ENCODE results near the gene LCLAT1.
"Not testable (repeated sequence)": the region's sequence is repeated elsewhere in the genome, so short reads cannot be mapped to it uniquely, and the experiment has no call there.

Gene LCLAT1

GRCh38 chr2:30636311-30636710, 189.3 kb downstream of the LCLAT1 start:
- DNase-seq (ENCODE audit: low read depth in 1 of 2, low spot score in 1 of 2): no peak

- DNase-seq (ENCODE audit: low read depth in 1 of 2, low spot score in 1 of 2): no peak
Observed at GRCh38 chr2:30639836-30640235, 192.8 kb downstream of the LCLAT1 start.

- no peak for DNase-seq (ENCODE audit: low read depth in 1 of 2, low spot score in 1 of 2)
Observed at GRCh38 chr2:30641765-30642345, 194.8 kb downstream of the LCLAT1 start.

GRCh38 chr2:30643013-30643412, 196.0 kb downstream of the LCLAT1 start:
- not testable (repeated sequence) for DNase-seq (ENCODE audit: low read depth in 1 of 2, low spot score in 1 of 2)

- DNase-seq (ENCODE audit: low read depth in 1 of 2, low spot score in 1 of 2): no peak
Observed at GRCh38 chr2:30643674-30644073, 196.6 kb downstream of the LCLAT1 start.

DNA sequence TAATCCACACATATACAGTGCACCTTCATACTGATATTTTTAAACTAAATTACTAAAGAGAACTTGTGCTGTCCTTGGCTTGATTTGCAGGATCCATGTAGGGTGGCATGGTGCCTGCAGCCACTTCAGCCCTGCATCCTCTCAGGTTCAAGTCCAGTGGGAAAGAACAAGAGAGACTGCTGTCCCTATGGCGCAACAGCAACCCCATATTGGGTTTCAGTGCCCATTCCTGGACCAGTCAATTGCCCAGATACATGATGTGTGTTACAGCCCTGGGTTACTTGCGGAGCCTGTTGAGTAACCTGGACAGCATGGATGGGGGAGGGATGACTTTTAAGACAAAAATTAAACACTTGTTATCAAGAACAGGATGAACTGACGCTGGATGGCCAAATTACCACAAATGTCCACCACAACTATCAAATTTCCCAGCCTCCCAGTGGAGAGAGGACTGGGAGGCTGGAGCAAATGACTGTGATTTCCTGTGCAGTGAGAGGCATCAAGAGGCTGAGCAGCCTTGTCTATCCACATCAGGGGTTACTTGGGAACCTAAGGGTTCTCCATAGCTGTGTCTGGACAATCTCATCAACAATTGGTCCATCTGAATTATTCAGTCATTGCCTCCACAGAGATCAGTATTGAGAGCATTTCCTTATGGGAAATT, 198.2 kb downstream of the LCLAT1 start:
- DNase-seq (ENCODE audit: low read depth in 1 of 2, low spot score in 1 of 2): no peak

DNA sequence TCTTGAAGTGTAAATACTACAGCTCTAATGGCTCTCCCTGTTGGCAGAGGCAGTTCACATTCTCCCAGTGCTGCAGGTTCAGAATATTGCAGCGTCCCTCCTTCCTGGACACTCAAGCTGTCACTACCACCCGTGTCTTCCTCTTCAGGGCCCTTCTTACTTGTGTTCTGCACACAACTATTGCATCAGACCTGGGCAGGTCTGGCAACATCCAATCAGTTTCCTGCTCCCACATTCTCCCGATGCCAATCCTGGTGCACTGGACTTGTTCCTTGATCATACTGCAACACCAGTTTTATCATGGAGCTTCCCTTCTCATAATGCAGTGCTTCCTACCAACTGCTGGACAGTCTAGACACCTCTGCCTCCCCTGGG, 198.7 kb downstream of the LCLAT1 start:
- no peak for DNase-seq (ENCODE audit: low read depth in 1 of 2, low spot score in 1 of 2)

- no peak for DNase-seq (ENCODE audit: low read depth in 1 of 2, low spot score in 1 of 2)
Observed at GRCh38 chr2:30647752-30648457, 200.9 kb downstream of the LCLAT1 start.

GRCh38 chr2:30649278-30649677, 202.2 kb downstream of the LCLAT1 start:
- no peak for DNase-seq (ENCODE audit: low read depth in 1 of 2, low spot score in 1 of 2)

DNA sequence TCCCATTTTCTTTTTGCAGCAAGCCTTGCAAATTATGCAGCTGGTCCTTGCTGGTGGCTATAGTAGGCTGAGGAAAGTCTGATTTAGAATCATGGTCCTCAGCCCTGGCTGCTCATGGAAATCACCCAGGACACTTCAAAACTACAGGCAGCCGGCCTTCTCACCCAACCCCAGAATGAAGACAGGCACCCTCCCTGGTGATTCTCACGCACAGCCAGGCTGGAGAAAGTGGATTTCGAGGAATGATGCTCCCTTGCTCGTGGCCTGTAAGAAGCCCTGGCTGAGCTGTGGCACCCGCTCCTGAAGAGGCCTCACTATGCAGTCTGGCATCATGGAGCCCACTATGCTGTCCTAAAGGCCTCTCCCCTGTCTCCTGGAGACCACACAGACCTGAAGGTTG, 202.8 kb downstream of the LCLAT1 start:
- DNase-seq (ENCODE audit: low read depth in 1 of 2, low spot score in 1 of 2): no peak

DNA sequence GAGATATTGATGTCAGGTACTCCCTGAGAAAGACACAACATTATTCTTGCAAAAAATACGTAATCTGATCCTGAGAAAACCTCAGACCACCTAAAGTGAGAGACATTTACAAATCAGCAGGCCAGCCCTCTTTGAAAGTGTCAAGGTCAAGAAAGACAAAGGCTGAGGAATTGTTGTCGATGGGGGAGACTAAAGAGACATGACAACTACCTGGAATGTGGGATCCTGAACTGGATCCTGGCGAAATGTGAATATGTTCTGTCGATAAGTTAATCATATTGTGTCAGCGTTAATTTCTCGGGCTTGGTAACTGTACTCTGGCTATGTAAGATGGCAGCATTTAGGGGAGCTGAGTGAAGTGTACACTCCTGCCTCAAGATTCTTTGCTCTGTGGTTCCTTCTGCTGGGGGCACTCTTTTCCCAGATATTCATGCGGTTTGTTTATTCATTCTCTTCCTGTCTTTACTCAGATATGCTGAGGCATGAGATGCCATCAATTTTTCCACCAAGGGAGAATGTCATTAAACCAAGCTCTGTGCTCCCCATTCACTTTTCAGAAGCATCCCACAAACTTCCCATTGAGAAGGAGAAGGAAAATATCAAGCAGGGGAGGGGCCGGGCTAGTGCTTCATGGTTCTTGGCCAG, 205.3 kb downstream of the LCLAT1 start:
- no peak for DNase-seq (ENCODE audit: low read depth in 1 of 2, low spot score in 1 of 2)

- DNase-seq (ENCODE audit: low read depth in 1 of 2, low spot score in 1 of 2): no peak
Observed at GRCh38 chr2:30653847-30654246, 206.8 kb downstream of the LCLAT1 start.

GRCh38 chr2:30654404-30654803, 207.4 kb downstream of the LCLAT1 start:
- no peak for DNase-seq (ENCODE audit: low read depth in 1 of 2, low spot score in 1 of 2)

DNA sequence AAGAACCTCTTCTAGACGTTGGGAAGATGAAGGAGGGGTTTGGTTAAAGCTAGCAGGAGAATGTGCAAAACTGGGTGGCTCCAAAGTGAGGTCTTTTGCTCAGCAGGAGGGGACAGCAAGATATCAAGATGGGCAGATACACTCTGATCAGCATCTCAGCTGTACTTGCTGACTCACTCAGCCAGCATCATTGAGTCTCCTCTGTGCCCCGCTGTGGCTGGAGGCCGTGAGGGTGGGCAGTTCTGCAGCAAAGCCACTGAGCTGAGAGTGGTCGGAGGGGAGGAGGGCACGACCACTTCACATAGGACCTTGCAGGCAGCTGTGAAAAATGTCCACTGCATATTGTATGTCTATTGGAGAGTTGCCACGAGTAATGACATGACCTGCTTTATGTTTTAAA, 208.2 kb downstream of the LCLAT1 start:
- DNase-seq (ENCODE audit: low read depth in 1 of 2, low spot score in 1 of 2): no peak

- no peak for DNase-seq (ENCODE audit: low read depth in 1 of 2, low spot score in 1 of 2)
Observed at GRCh38 chr2:30655660-30656059, 208.6 kb downstream of the LCLAT1 start.

DNA sequence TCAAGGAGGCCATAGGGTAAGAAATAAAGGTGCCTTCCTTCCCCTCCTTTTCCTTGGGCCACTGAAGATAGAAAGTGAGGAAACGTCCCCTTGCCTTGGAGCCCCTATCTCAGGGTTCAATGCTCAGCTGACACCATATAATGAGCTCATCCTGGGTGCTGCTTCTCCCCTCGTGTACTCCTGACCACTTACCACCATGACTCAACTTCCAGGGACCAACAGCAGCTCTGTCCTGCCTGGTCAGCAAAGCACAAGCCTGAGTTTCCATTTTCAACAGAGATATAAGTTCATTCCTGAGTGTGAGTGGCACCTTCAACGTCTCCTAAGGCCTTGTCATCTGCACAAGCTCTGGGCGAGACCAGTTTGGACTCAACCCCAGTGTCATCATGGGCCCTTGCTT, 209.0 kb downstream of the LCLAT1 start:
- no peak for DNase-seq (ENCODE audit: low read depth in 1 of 2, low spot score in 1 of 2)

- DNase-seq (ENCODE audit: low read depth in 1 of 2, low spot score in 1 of 2): no peak
Observed at GRCh38 chr2:30661173-30662107, 214.4 kb downstream of the LCLAT1 start.

DNA sequence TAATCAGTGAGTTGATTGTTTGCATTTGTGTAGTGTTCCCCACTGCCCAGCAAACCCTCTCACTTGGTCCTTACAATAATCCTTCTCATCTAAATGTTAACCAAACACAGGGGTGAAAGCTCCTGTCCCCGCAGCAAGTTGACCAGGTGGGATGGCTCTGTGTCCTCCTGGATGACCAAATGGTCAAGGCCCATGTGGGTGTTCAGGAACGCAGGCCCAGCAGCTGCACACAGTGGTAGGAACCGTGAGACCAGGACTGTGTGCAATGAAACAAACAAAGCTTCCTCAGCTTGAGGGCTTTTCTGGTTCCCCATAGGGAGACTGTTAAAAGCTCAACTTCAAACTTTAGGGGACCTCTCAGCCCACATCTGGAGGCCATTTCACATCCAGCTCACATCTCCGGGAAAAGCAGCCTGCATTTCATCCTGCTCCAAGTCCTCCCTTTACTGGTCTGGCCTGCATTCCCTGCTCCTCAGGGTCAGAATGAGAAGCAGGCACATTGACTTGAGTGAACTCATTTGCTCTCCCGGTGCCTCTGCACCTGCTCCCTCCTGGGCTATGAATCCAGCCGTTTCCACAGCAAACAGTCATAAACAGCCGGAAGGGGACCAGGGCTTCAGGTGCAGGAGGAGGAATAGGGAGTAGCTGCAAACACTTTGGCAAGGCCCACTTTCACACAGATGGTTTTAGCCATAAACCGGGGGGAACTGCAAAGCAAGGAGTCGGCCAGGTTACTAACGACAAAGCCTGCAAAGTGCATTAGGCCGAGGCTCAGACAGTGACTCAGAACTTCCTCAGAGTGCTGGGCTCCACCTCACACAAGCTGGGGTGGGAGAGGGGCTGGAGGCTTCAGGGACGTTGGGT, 215.5 kb downstream of the LCLAT1 start:
- no peak for DNase-seq (ENCODE audit: low read depth in 1 of 2, low spot score in 1 of 2)

DNA sequence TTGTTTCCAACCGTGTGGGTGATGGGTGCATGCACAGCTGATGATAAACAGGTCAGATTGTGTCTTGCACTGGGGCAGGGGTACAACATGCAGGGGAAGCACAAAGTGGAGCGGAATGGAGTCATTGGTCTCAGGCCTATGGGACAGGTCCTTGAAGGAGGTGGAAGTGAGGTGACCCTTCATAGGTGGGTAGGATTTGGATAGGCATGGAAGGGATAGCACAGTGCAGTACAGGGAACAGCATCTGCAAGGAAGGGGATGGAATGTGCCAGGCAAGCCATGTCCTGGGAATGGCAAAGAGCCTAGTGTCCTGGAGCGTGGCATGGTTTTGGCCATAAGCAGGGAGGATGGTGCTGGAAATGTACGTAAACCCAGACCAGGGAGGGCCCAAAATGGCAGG, 216.3 kb downstream of the LCLAT1 start:
- DNase-seq (ENCODE audit: low read depth in 1 of 2, low spot score in 1 of 2): no peak

- no peak for DNase-seq (ENCODE audit: low read depth in 1 of 2, low spot score in 1 of 2)
Observed at GRCh38 chr2:30663806-30664205, 216.8 kb downstream of the LCLAT1 start.
